Measurements from ENCODE around the gene RAP1A. TPM values are rescaled to one million over a fixed set of nuclear protein-coding genes. Genes with fewer than 3 reads are reported as not detected.

RAP1A gene
- total RNA-seq, 1 experiment from 2014 or later: 19.0 TPM

DNA sequence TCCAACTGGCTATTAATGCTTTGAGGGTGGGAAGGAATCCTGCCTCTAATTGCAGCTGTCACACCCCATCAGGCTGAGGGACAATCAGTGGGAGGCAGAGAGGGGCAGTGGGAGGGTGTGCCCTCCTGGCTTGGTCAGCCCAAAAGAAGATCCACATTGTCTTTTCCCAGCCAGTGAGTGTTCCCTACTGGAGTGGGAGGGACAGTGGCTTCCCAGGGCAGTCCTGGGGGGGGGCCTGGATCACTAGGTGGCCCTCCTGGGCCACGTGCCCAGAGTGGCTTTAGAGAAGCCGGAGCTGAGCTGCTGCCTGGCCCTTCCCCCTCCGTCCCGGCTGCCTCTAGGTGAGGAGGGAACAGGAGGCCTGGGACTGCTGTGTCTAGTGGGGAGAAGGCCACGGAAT is 105.6 kb downstream of the RAP1A start:
- no peaks in the 10 kb centered on the region for H3K27me3 ChIP-seq (ENCODE audit: low read length)
- H3K4me3 ChIP-seq (ENCODE audit: low read length): no peak overlapping the region
- H3K27ac ChIP-seq (ENCODE audit: low read length): no peak overlapping the region
- TF ChIP-seq CTCF (conservative IDR thresholded peaks at IDR 0.05; ENCODE audit: low read depth, low read length): no peak
- no peak for TF ChIP-seq EZH2 (IDR thresholded peaks at IDR 0.05; ENCODE audit: low read length, unreplicated experiment)
- no peak for TF ChIP-seq EZH2phosphoT487 (IDR thresholded peaks at IDR 0.05; ENCODE audit: borderline replicate concordance, low read length)
- DNase-seq: no peak
- no peaks in the 10 kb centered on the region for H3K79me2 ChIP-seq (ENCODE audit: low read length)
- H3F3A ChIP-seq (ENCODE audit: low read length, unreplicated experiment): no peaks in the 10 kb centered on the region
- no peak overlapping the region for H2AFZ ChIP-seq (ENCODE audit: low read length)
- no peaks in the 10 kb centered on the region for H3K9me3 ChIP-seq (ENCODE audit: low read length)
- ChIA-PET POLR2A (ENCODE audit: unreplicated experiment) (no interaction called here), CTCF (no interaction called here)
- no peak overlapping the region for H3K9ac ChIP-seq (ENCODE audit: low read length)
- intact Hi-C loops (cut with micrococcal nuclease): no loop called here
- no TSS peak for BruUV-seq (replicated peaks)
- no peaks in the 10 kb centered on the region for H3K36me3 ChIP-seq (ENCODE audit: low read depth, low read length)
- ATAC-seq: no peak
- H3K4me2 ChIP-seq (ENCODE audit: low read length): no peak overlapping the region
- H4K20me1 ChIP-seq (ENCODE audit: low read length): no peaks in the 10 kb centered on the region
- H3K4me1 ChIP-seq (ENCODE audit: insufficient read depth, low read length): peaks cover 15% of the 10 kb centered on the region
- H3K9me2 ChIP-seq (replicated peaks; ENCODE audit: low read length): no peaks in the 10 kb centered on the region

GRCh38 chr1:111727056-111727455 is 107.5 kb downstream of the RAP1A start:
- no peak overlapping the region for H3K27ac ChIP-seq (ENCODE audit: low read length)
- no peaks in the 10 kb centered on the region for H3K27me3 ChIP-seq (ENCODE audit: low read length)
- no peaks in the 10 kb centered on the region for H3K9me3 ChIP-seq (ENCODE audit: low read length)
- no peak overlapping the region for H3K4me2 ChIP-seq (ENCODE audit: low read length)
- H3K79me2 ChIP-seq (ENCODE audit: low read length): no peaks in the 10 kb centered on the region
- no peaks in the 10 kb centered on the region for H3K9me2 ChIP-seq (replicated peaks; ENCODE audit: low read length)
- ChIA-PET POLR2A (ENCODE audit: unreplicated experiment) (no interaction called here), CTCF (no interaction called here)
- no peak overlapping the region for H3K9ac ChIP-seq (ENCODE audit: low read length)
- TF ChIP-seq CTCF (conservative IDR thresholded peaks at IDR 0.05; ENCODE audit: low read depth, low read length) (no peak), EZH2phosphoT487 (IDR thresholded peaks at IDR 0.05; ENCODE audit: borderline replicate concordance, low read length) (no peak), EZH2 (IDR thresholded peaks at IDR 0.05; ENCODE audit: low read length, unreplicated experiment) (no peak)
- no peak overlapping the region for H3K4me3 ChIP-seq (ENCODE audit: low read length)
- intact Hi-C loops (cut with micrococcal nuclease): no loop called here
- H2AFZ ChIP-seq (ENCODE audit: low read length): no peak overlapping the region
- no TSS peak for BruUV-seq (replicated peaks)
- no peak for DNase-seq
- ATAC-seq: no peak
- no peaks in the 10 kb centered on the region for H3K36me3 ChIP-seq (ENCODE audit: low read depth, low read length)
- no peaks in the 10 kb centered on the region for H4K20me1 ChIP-seq (ENCODE audit: low read length)
- no peaks in the 10 kb centered on the region for H3F3A ChIP-seq (ENCODE audit: low read length, unreplicated experiment)
- peaks cover 3% of the 10 kb centered on the region for H3K4me1 ChIP-seq (ENCODE audit: insufficient read depth, low read length)

GRCh38 chr1:111729271-111729921 is 109.8 kb downstream of the RAP1A start:
- no peak overlapping the region for H3K4me2 ChIP-seq (ENCODE audit: low read length)
- no TSS peak for BruUV-seq (replicated peaks)
- no peak overlapping the region for H3K27ac ChIP-seq (ENCODE audit: low read length)
- CTCF ChIA-PET: no interaction called here
- no peaks in the 10 kb centered on the region for H3F3A ChIP-seq (ENCODE audit: low read length, unreplicated experiment)
- no peak for ATAC-seq
- no peaks in the 10 kb centered on the region for H3K9me2 ChIP-seq (replicated peaks; ENCODE audit: low read length)
- H3K9me3 ChIP-seq (ENCODE audit: low read length): no peaks in the 10 kb centered on the region
- no peak overlapping the region for H3K4me3 ChIP-seq (ENCODE audit: low read length)
- H3K27me3 ChIP-seq (ENCODE audit: low read length): no peaks in the 10 kb centered on the region
- H3K36me3 ChIP-seq (ENCODE audit: low read depth, low read length): no peaks in the 10 kb centered on the region
- no peaks in the 10 kb centered on the region for H3K79me2 ChIP-seq (ENCODE audit: low read length)
- POLR2A ChIA-PET (ENCODE audit: unreplicated experiment): no interaction called here
- no peak overlapping the region for H3K9ac ChIP-seq (ENCODE audit: low read length)
- no peak for TF ChIP-seq EZH2phosphoT487 (IDR thresholded peaks at IDR 0.05; ENCODE audit: borderline replicate concordance, low read length)
- TF ChIP-seq EZH2 (IDR thresholded peaks at IDR 0.05; ENCODE audit: low read length, unreplicated experiment): no peak
- TF ChIP-seq CTCF (conservative IDR thresholded peaks at IDR 0.05; ENCODE audit: low read depth, low read length): no peak
- no peak for DNase-seq
- no peaks in the 10 kb centered on the region for H3K4me1 ChIP-seq (ENCODE audit: insufficient read depth, low read length)
- intact Hi-C loops (cut with micrococcal nuclease): no loop called here
- H4K20me1 ChIP-seq (ENCODE audit: low read length): no peaks in the 10 kb centered on the region
- H2AFZ ChIP-seq (ENCODE audit: low read length): no peak overlapping the region

Measured in PC-3 (cell line).